Duodenal mucosa (tissue), 2 donors: ENCODE results near the gene NFATC2.
"Not testable (repeated sequence)": the region's sequence is repeated elsewhere in the genome, so short reads cannot be mapped to it uniquely, and the experiment has no call there.

Source experiments
- H3K27ac ChIP-seq: one replicate; pipeline ENCODE4 v1.7.0; 2013; ENCODE audit warnings: low read depth, low read length
- H3K27me3 ChIP-seq, 2 donors: one replicate each; pipeline ENCODE4 v1.7.0; 2013; ENCODE audit warnings: low read length in 2 of 2, control low read depth in 1 of 2; ENCODE audit not compliant: insufficient read depth in 2 of 2, control insufficient read depth in 1 of 2
- H3K36me3 ChIP-seq, 2 donors: one replicate each; pipeline ENCODE4 v1.7.0; 2013; ENCODE audit warnings: low read length in 2 of 2, control low read depth in 1 of 2; ENCODE audit not compliant: insufficient read depth in 2 of 2, control insufficient read depth in 1 of 2
- H3K4me1 ChIP-seq, 2 donors: one replicate each; pipeline ENCODE4 v1.7.0; 2013; ENCODE audit warnings: low read length in 2 of 2, control low read depth in 1 of 2; ENCODE audit not compliant: insufficient read depth in 2 of 2, control insufficient read depth in 1 of 2
- H3K4me3 ChIP-seq, 2 donors: one replicate each; pipeline ENCODE4 v1.7.0; 2013; ENCODE audit warnings: low read length in 2 of 2, low read depth in 1 of 2
- H3K9ac ChIP-seq, 2 donors: one replicate each; pipeline ENCODE4 v1.7.0; 2013; ENCODE audit warnings: low read length in 2 of 2, low read depth in 1 of 2
- H3K9me3 ChIP-seq, 2 donors: one replicate each; pipeline ENCODE4 v1.7.0; 2013; ENCODE audit warnings: low read length in 2 of 2, control low read depth in 1 of 2; ENCODE audit not compliant: control insufficient read depth in 1 of 2

Gene NFATC2

DNA sequence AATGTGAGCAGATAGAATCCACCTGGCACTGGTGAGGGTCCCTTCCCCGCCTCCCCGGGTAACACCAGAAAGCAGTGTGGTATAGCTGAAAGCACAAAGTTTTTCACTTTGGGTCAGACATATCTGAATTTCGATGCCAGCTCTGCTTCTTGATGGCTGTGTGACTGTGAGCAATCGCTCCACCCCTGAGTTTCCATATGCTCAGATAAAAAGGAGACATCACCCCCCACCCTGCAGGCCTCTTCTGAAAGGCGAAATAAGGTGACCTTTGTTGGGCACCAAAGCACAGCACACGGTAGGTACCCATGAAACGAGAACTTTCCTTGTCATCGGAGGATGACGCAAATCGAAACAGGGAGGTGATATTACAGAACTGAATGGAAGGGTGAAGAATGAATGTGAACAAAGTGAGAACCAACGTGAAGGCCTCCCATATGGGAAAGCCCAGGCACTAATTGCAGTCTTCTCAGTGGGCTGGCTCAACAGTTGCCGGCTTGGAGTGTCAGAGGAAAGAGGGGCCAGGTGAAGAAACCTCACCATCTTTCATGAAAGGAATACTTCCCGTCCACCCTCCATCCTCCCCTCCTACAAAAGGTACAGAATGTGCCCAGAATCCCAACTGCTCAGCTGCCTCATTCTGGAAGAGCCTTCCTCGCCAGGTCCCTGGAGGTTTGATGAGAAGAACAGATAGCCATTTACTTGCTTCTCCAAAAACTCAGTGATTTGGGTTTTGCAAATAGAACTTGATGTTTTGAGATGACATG is 61.8 kb downstream of the NFATC2 start:
- Histone ChIP-seq H3K27me3 (no peaks in the 10 kb centered on the region), H3K9ac (no peak overlapping the region), H3K36me3 (peaks cover under 1 to 25% of the 10 kb centered on the region in 2 donors), H3K27ac (no peak overlapping the region), H3K4me3 (no peak overlapping the region), H3K9me3 (peaks cover 0 to 2% of the 10 kb centered on the region in 2 donors), H3K4me1 (peaks cover 5 to 8% of the 10 kb centered on the region in 2 donors)

DNA sequence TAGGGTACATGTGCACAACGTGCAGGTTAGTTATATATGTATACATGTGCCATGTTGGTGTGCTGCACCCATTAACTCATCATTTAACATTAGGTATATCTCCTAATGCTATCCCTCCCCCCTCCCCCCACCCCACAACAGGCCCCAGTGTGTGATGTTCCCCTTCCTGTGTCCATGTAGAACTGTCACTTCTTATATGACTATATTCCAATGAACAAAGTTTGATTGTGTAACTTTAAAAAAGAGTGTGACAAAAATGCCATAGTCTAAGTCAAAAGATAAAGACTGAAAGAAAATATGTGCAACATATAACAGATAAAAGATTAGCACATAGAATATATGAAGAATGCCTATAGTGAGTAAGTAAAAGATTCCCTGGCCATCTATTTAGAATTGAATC is 66.4 kb downstream of the NFATC2 start:
- H3K4me1 ChIP-seq, H3K9ac ChIP-seq, H3K27ac ChIP-seq, H3K4me3 ChIP-seq, H3K9me3 ChIP-seq, H3K27me3 ChIP-seq: not testable (repeated sequence)
- peaks cover 19 to 50% of the 10 kb centered on the region in 2 donors for H3K36me3 ChIP-seq

- no peaks in the 10 kb centered on the region for H3K27me3 ChIP-seq
Observed at GRCh38 chr20:51473771-51474170, 68.7 kb downstream of the NFATC2 start.

GRCh38 chr20:51473256-51473655 is 69.3 kb downstream of the NFATC2 start:
- Histone ChIP-seq H3K9ac (no peak overlapping the region), H3K9me3 (peaks cover 0 to 2% of the 10 kb centered on the region in 2 donors), H3K27ac (no peak overlapping the region), H3K4me1 (no peaks in the 10 kb centered on the region), H3K4me3 (no peak overlapping the region), H3K36me3 (peaks cover 28 to 55% of the 10 kb centered on the region in 2 donors), H3K27me3 (no peaks in the 10 kb centered on the region)

More at GRCh38 chr20:51473771-51474170, 68.7 kb downstream of the NFATC2 start:
- Histone ChIP-seq H3K9ac (no peak overlapping the region), H3K27ac (no peak overlapping the region), H3K4me3 (no peak overlapping the region), H3K36me3 (peaks cover 23 to 54% of the 10 kb centered on the region in 2 donors), H3K9me3 (peaks cover 0 to 2% of the 10 kb centered on the region in 2 donors), H3K4me1 (no peaks in the 10 kb centered on the region)

DNA sequence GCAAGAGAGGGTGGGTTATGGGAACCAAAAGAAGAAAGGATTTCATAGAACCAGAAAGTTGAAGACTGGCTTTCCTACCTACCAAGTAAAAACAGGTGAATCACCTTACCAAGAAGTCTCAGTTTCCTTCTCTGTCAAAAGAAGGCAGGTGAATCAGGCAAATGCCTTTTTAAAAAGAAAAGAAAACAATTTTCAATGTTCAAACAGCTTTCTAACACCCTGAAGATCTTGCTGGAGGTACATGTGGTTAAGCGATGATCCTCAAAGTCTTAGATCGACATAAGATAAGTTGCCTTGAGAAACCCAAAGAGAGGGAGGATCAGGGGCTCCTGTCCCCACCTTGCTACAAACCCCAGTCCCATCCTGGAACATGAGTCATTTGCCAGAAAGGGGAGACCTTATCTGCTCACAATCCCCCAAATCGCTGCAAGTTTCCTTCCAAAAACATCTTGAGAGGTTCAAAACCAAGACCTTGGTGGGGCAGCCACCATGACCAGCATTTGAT is 71.6 kb downstream of the NFATC2 start:
- H3K36me3 ChIP-seq = peaks cover 28 to 58% of the 10 kb centered on the region in 2 donors
- H3K27me3 ChIP-seq = no peaks in the 10 kb centered on the region
- no peak overlapping the region for H3K27ac ChIP-seq
- H3K9me3 ChIP-seq = no peaks in the 10 kb centered on the region
- H3K4me3 ChIP-seq = no peak overlapping the region
- H3K4me1 ChIP-seq = no peaks in the 10 kb centered on the region
- H3K9ac ChIP-seq = no peak overlapping the region

DNA sequence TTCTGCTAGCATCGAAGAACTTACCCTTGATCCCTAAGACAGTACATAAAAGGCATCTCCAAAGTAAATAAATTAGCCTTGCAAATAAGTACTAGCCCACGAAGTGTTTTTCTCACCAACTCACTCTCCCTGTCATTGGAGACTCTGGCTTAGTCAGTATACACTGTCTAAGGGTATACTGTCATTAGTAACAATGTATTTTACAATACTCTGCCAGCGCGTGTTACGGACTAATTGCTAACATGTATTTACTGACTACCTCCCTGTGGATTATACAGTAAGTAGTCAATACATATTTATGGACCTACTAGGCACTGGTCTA is 72.1 kb downstream of the NFATC2 start:
- no peak overlapping the region for H3K4me3 ChIP-seq
- H3K27me3 ChIP-seq = no peaks in the 10 kb centered on the region
- H3K4me1 ChIP-seq = no peaks in the 10 kb centered on the region
- no peak overlapping the region for H3K27ac ChIP-seq
- H3K9ac ChIP-seq = no peak overlapping the region
- H3K36me3 ChIP-seq = peaks cover 25 to 63% of the 10 kb centered on the region in 2 donors
- no peaks in the 10 kb centered on the region for H3K9me3 ChIP-seq

GRCh38 chr20:51469578-51470498 is 72.7 kb downstream of the NFATC2 start:
- Histone ChIP-seq H3K9ac (no peak overlapping the region), H3K27me3 (no peaks in the 10 kb centered on the region), H3K27ac (no peak overlapping the region), H3K4me1 (no peaks in the 10 kb centered on the region), H3K36me3 (peaks cover 21 to 62% of the 10 kb centered on the region in 2 donors), H3K4me3 (no peak overlapping the region), H3K9me3 (no peaks in the 10 kb centered on the region)

DNA sequence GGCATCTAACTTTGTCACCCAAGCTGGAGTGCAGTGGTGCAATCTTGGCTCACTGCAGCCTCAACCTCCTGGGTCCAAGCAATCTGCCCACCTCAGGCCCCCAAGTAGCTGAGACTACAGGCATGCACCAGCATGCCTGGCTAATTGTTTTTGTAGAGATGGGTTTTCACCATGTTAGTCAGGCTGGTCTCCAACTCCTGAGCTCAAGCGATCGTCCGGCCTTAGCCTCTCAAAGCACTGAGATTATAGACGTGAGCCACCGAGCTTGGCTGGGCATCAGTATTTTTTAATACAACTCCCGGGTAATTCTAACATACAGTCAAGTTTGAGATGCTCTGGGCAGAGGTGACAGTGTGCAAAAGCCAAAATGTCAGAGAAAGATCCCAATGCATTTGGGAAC is 73.5 kb downstream of the NFATC2 start:
- Histone ChIP-seq H3K36me3 (peaks cover 20 to 58% of the 10 kb centered on the region in 2 donors), H3K27me3 (no peaks in the 10 kb centered on the region), H3K9me3 (no peaks in the 10 kb centered on the region), H3K27ac (no peak overlapping the region), H3K9ac (no peak overlapping the region), H3K4me1 (no peaks in the 10 kb centered on the region), H3K4me3 (no peak overlapping the region)

- H3K27ac ChIP-seq = no peak overlapping the region
- H3K36me3 ChIP-seq = peaks cover 16 to 58% of the 10 kb centered on the region in 2 donors
- no peaks in the 10 kb centered on the region for H3K4me1 ChIP-seq
- H3K27me3 ChIP-seq = no peaks in the 10 kb centered on the region
- H3K9ac ChIP-seq = no peak overlapping the region
- H3K9me3 ChIP-seq = no peaks in the 10 kb centered on the region
- H3K4me3 ChIP-seq = no peak overlapping the region
Observed at GRCh38 chr20:51468636-51469035, 73.9 kb downstream of the NFATC2 start.
